Ovary (tissue), 9 donors: ENCODE results near the gene SLC39A8. TPM values are rescaled to one million over a fixed set of nuclear protein-coding genes. Genes with fewer than 3 reads are reported as not detected.

Experiments
- DNase-seq, 5 donors: peaks; one replicate each; pipeline ENCODE4 v3.0.0-alpha.2; 2019 to 2020
- H3K27ac ChIP-seq, 2 donors: fragments of 200-600 bp; one replicate each; pipeline versions ENCODE4 v1.5.1 to v1.8.0; 2019 to 2022
- H3K27me3 ChIP-seq: fragments of 200-600 bp; one replicate; pipeline ENCODE4 v1.8.0; 2022
- H3K36me3 ChIP-seq: fragments of 200-600 bp; sonication (generic); one replicate; pipeline ENCODE4 v1.5.1; 2019
- H3K4me1 ChIP-seq: one replicate; pipeline ENCODE4 v1.8.1; 2013; ENCODE audit warnings: mild to moderate bottlenecking, moderate library complexity; ENCODE audit not compliant: insufficient read depth
- H3K4me3 ChIP-seq: fragments of 200-600 bp; sonication (generic); one replicate; pipeline ENCODE4 v1.5.1; 2017
- H3K9me3 ChIP-seq, 2 donors: fragments of 200-600 bp in 1 of 2; sonication (generic) in 1 of 2; one replicate each; pipeline versions ENCODE4 v1.5.1 to v1.8.1; 2013 to 2019; ENCODE audit warnings: mild to moderate bottlenecking in 1 of 2, moderate library complexity in 1 of 2
- CTCF ChIP-seq, 3 donors: fragments of 450-650 bp in 2 of 3; fragments of 200-600 bp in 1 of 3; IDR thresholded peaks; one replicate each; pipeline versions ENCODE4 v1.5.1 to v1.8.0; 2016 to 2022; ENCODE audit warnings: antibody characterized with exemption in 3 of 3, mild to moderate bottlenecking in 1 of 3
- EP300 ChIP-seq: sonication (generic); formaldehyde crosslinking; IDR thresholded peaks from one replicate; pipeline ENCODE4 v1.6.1; 2017; ENCODE audit warnings: antibody characterized with exemption
- POLR2A ChIP-seq: fragments of 450-650 bp; IDR thresholded peaks from one replicate; pipeline ENCODE4 v1.6.1; 2017; ENCODE audit warnings: antibody characterized with exemption, mild to moderate bottlenecking, moderate library complexity
- WGBS, 3 donors: extraction: QIAGEN DNeasy Blood & Tissue Kit in 1 of 3; methylation state at CpG; one replicate each; pipeline versions ENCODE4 v1.1.5 to v1.1.7; 2013 to 2017; 5-methylcytosine and 5-hydroxymethylcytosine counted together
- intact Hi-C, 4 donors: fragments of 100-400 bp; cut with DNase I; formaldehyde crosslinking; loops; one replicate each; pipeline versions ENCODE4 v1.11.0 to v1.15.1; 2022 to 2023
- polyA plus RNA-seq, 2 donors: library from polyadenylated mRNA; stranded (reverse); fragments of 200-250 nt in 1 of 2; fragments of 350-450 nt in 1 of 2; fragmentation: Illumina TruSeq in 1 of 2; extraction: RNeasy Lipid Tissue Mini Kit (QIAGEN cat#74804) in 1 of 2; gene quantifications; one replicate each; pipeline ENCODE4 v1.2.3, GENCODE V29; 2013 to 2014
- total RNA-seq, 7 donors: library from RNA; depleted of rRNA in 2 of 7; stranded (reverse); fragments of >200 nt in 2 of 7; fragmentation: NEBNext Ultra II Directional in 3 of 7; extraction: Animal tissue kit (Norgen Biotek cat#: 25700) in 3 of 7; gene quantifications; one replicate each; pipeline versions ENCODE4 v1.1.0 to v1.2.4, GENCODE V29; 2016 to 2023
- donor health status: DM: no; HTN: no; CAD: no; lungs with moderate emphysema.
- donor health status: DM: no; HTN: no; CAD: no.
- donor health status: Bipolar disorder and iron deficiency.
- donor health status: DM: yes; HTN: yes; CAD: no.
- donor health status: DM: no; HTN: no; CAD: no.
- donor health status: DM: yes; HTN: yes; CAD: no.

The SLC39A8 gene
- total and polyA plus RNA-seq, 9 donors = 11.5 to 28.7 (median 19.2) TPM

DNA sequence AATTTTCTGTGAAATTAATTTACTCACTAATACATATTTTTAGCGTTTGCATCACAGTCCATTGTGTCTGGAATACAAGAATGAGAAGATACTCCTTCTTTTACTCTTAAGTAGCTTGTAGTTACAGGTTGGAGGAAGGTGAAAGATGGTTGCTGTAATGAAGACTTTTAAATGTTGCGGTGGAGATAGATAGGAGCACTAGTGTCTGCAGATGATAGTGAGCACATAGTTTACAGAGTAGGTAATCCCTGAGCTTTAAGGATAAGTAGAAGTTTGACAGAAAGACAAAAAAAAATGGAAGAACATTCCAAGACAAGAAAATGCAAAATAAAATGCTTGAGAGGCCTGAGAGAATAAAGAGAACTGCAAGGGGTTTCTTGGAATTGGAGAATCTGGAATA, 5.4 kb upstream of the SLC39A8 start:
- Histone ChIP-seq H3K4me1 (no peaks in the 10 kb centered on the region), H3K9me3 (no peaks in the 10 kb centered on the region), H3K36me3 (no peaks in the 10 kb centered on the region), H3K4me3 (no peak overlapping the region), H3K27ac (no peak overlapping the region), H3K27me3 (no peaks in the 10 kb centered on the region)
- TF ChIP-seq CTCF (IDR thresholded peaks at IDR 0.05) (no peak), EP300 (no peak), POLR2A (no peak)
- intact Hi-C loops = loop anchor here in 1 of 4 donors (5.0 kb wide), 1 partner anchor 72 kb away; no protein-coding TSS in a partner anchor
- WGBS, 3 donors = 89 to 95% (median 93%) methylated on average over 2 of the region's 2 CpGs
- DNase-seq = no peak

DNA sequence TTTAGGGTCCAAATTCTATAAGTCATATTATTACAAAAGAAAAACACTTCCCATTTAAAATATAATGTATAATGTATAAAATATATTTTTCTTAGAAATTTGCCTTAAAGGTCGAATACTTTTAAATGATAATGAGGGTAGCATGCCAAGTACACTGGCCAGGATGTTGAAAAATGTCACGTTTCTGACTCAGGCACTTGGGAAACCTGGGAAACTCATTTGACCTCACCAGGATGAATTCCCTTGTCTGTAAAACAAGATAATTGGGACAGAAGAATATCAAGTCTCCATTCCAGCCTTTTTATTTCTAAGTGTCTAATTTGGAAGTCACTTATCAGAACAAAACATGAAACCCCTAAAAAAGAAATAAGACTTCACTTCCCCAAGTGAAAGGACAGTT, 3.4 kb upstream of the SLC39A8 start:
- no peak overlapping the region for H3K27ac ChIP-seq
- TF ChIP-seq EP300 = no peak
- TF ChIP-seq CTCF (IDR thresholded peaks at IDR 0.05) = no peak
- no peak for TF ChIP-seq POLR2A
- no peaks in the 10 kb centered on the region for H3K27me3 ChIP-seq
- 67 to 71% (median 70%) methylated on average over 2 of the region's 2 CpGs for WGBS, 3 donors
- DNase-seq = no peak
- intact Hi-C loops = no loop called here
- H3K4me1 ChIP-seq = no peaks in the 10 kb centered on the region
- no peak overlapping the region for H3K4me3 ChIP-seq
- H3K36me3 ChIP-seq = no peaks in the 10 kb centered on the region
- no peaks in the 10 kb centered on the region for H3K9me3 ChIP-seq

- Histone ChIP-seq H3K27ac (peak overlapping the region in 1 of 2 donors; percentile 78), H3K36me3 (no peaks in the 10 kb centered on the region), H3K4me3 (peak overlapping the region; percentile 70), H3K9me3 (no peaks in the 10 kb centered on the region), H3K4me1 (peaks cover 2% of the 10 kb centered on the region), H3K27me3 (no peaks in the 10 kb centered on the region)
- 8 to 28% (median 14%) methylated on average over 5 of the region's 5 CpGs for WGBS, 3 donors
- TF ChIP-seq CTCF (IDR thresholded peaks at IDR 0.05) = no peak
- TF ChIP-seq POLR2A = no peak
- TF ChIP-seq EP300 = no peak
- DNase-seq = no peak
- intact Hi-C loops = loop anchor here in 1 of 4 donors (2.0 kb wide), 1 partner anchor 85 kb away; no protein-coding TSS in a partner anchor
Observed at GRCh38 chr4:102345795-102346100, 466 bp upstream of the SLC39A8 start.

GRCh38 chr4:102344520-102344953, 745 bp downstream of the SLC39A8 start:
- H3K27me3 ChIP-seq = no peaks in the 10 kb centered on the region
- intact Hi-C loops = loop anchor here in 1 of 4 donors (2.0 kb wide), 1 partner anchor 86 kb away; no protein-coding TSS in a partner anchor
- peak; percentile 61 to 74 (median 66) for DNase-seq
- H3K36me3 ChIP-seq = no peaks in the 10 kb centered on the region
- H3K4me3 ChIP-seq = peak overlapping the region; percentile 70
- 0 to 1% (median 0%) methylated on average over 25 to 48 of the region's 48 CpGs for WGBS, 3 donors
- peak overlapping the region; percentile 55 to 78 for H3K27ac ChIP-seq
- H3K9me3 ChIP-seq = no peaks in the 10 kb centered on the region
- TF ChIP-seq EP300 = no peak
- no peak for TF ChIP-seq CTCF (IDR thresholded peaks at IDR 0.05)
- TF ChIP-seq POLR2A = no peak
- peaks cover 3% of the 10 kb centered on the region for H3K4me1 ChIP-seq
